HT-29 (cell line): ENCODE results near the gene TBRG1. TPM values are rescaled to one million over a fixed set of nuclear protein-coding genes. Genes with fewer than 3 reads are reported as not detected.
"Not testable (repeated sequence)": the region's sequence is repeated elsewhere in the genome, so short reads cannot be mapped to it uniquely, and the experiment has no call there.

Source experiments
- DNase-seq: peaks from one replicate; pipeline ENCODE4 v3.0.0-alpha.2; 2015; ENCODE audit warnings: low spot score
- total RNA-seq: library from RNA; depleted of rRNA; stranded (reverse); fragments of >200 nt; shearing (Covaris generic); gene quantifications from 2 replicates; pipeline ENCODE4 v1.2.3, GENCODE V29; 2014; rRNA removed

TBRG1 gene
- 45.8 and 63.0 TPM in 2 replicates for total RNA-seq

GRCh38 chr11:124622531-124623451 lies at the start of gene TBRG1:
Gene TBRG1 (plus strand): TSS chr11:124622864. CDS start chr11:124623084, 220 bp downstream.
- peak; percentile 92 for DNase-seq

GRCh38 chr11:124577716-124578427 lies 44.8 kb upstream of the TBRG1 start:
- DNase-seq: no peak

- DNase-seq: no peak
These were observed 43.9 kb upstream of the TBRG1 start for GRCh38 chr11:124578761-124579160.

- no peak for DNase-seq
These were observed 40.8 kb upstream of the TBRG1 start for GRCh38 chr11:124581817-124582216.

GRCh38 chr11:124582565-124582964 lies 40.1 kb upstream of the TBRG1 start:
- DNase-seq: no peak

GRCh38 chr11:124583781-124584180 lies 38.9 kb upstream of the TBRG1 start:
- DNase-seq: no peak

GRCh38 chr11:124584681-124585372 lies 37.8 kb upstream of the TBRG1 start:
- DNase-seq: no peak

GRCh38 chr11:124586238-124586860 lies 36.3 kb upstream of the TBRG1 start:
- DNase-seq: peak; percentile 84

- DNase-seq: no peak
These were observed 31.2 kb upstream of the TBRG1 start for GRCh38 chr11:124591430-124591829.

- DNase-seq: no peak
These were observed 30.0 kb upstream of the TBRG1 start for GRCh38 chr11:124592627-124593026.

- DNase-seq: no peak
These were observed 27.4 kb upstream of the TBRG1 start for GRCh38 chr11:124595302-124595701.

- DNase-seq: no peak
These were observed 25.0 kb upstream of the TBRG1 start for GRCh38 chr11:124597626-124598025.

- DNase-seq: no peak
These were observed 21.9 kb upstream of the TBRG1 start for GRCh38 chr11:124600621-124601320.

- no peak for DNase-seq
These were observed 20.5 kb upstream of the TBRG1 start for GRCh38 chr11:124602193-124602592.

GRCh38 chr11:124602723-124603122 lies 19.9 kb upstream of the TBRG1 start:
- not testable (repeated sequence) for DNase-seq

GRCh38 chr11:124605719-124606118 lies 16.9 kb upstream of the TBRG1 start:
- DNase-seq: no peak

- DNase-seq: no peak
These were observed 14.5 kb upstream of the TBRG1 start for GRCh38 chr11:124608147-124608546.

- no peak for DNase-seq
These were observed 12.4 kb upstream of the TBRG1 start for GRCh38 chr11:124610295-124610694.

- DNase-seq: no peak
These were observed 11.6 kb upstream of the TBRG1 start, which contains the start of gene PANX3 for GRCh38 chr11:124611064-124611463. Gene PANX3 (plus strand): TSS chr11:124611428. CDS start chr11:124611557, 129 bp downstream.

- DNase-seq: no peak
These were observed 10.6 kb upstream of the TBRG1 start for GRCh38 chr11:124612045-124612444.
